Choroid plexus epithelial cell (primary cell): ENCODE results near the gene THSD4.
"Not testable (repeated sequence)": the region's sequence is repeated elsewhere in the genome, so short reads cannot be mapped to it uniquely, and the experiment has no call there.

Experiments used
- DNase-seq: peaks from one replicate; pipeline ENCODE4 v3.0.0-alpha.2; 2010; ENCODE audit warnings: low read depth
- H3K4me3 ChIP-seq: 2 replicates; pipeline ENCODE4 v1.5.1; 2011; ENCODE audit warnings: low read depth, mild to moderate bottlenecking, control low read depth, low read length, moderate library complexity
- CTCF ChIP-seq: conservative IDR thresholded peaks from 2 replicates; pipeline ENCODE4 v1.5.1; 2011; ENCODE audit warnings: low read depth, mild to moderate bottlenecking, control low read depth, inconsistent platforms, low read length, moderate library complexity

THSD4 gene

GRCh38 chr15:71669688-71670087 lies 554.4 kb downstream of the THSD4 start:
- H3K4me3 ChIP-seq: no peak overlapping the region
- TF ChIP-seq CTCF: no peak
- DNase-seq: no peak

GRCh38 chr15:71670222-71670621 lies 555.0 kb downstream of the THSD4 start:
- not testable (repeated sequence) for DNase-seq, H3K4me3 ChIP-seq

DNA sequence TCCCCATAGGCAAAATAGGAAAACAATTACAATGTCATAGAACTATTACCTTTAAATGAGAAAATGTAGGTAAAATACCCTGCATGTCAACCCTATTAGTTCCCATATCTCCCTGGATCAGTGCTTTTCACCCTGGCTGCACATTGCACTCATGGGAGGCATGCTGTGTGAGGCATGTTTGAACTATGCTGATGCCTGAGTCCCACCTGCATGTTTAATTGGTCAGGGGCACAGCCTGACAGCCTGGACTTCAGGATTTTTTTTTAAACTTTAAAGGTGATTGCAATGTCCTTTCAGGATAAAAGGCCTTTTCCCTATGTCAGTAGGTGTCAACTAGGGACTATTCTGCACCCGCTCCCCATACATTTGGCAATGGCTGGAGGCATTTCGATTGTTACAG lies 559.1 kb downstream of the THSD4 start:
- DNase-seq: no peak
- TF ChIP-seq CTCF: no peak
- H3K4me3 ChIP-seq: no peak overlapping the region

GRCh38 chr15:71677352-71677751 lies 562.1 kb downstream of the THSD4 start:
- TF ChIP-seq CTCF: no peak
- DNase-seq: no peak
- no peak overlapping the region for H3K4me3 ChIP-seq

- DNase-seq: no peak
- H3K4me3 ChIP-seq: no peak overlapping the region
- no peak for TF ChIP-seq CTCF
These were observed 562.5 kb downstream of the THSD4 start for GRCh38 chr15:71677766-71678165.

DNA sequence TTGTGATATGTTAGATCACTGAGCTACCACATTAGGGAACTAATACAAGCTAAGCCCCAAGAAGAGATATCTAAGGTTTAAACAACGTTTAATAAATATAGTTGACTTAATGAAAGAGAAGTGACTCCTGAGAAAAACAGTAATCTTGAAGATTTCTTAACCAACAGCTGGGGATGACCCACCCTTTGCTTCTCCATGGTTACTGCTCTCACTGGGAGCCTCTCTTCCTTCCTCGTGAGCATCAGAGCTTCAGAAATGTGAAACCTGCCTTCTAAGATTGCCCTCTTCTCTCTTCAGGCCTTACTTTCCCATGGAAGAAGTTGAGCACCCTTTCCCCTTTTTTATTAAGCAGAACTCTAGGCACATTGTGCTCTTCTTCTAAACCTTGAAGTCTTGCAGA lies 562.9 kb downstream of the THSD4 start:
- DNase-seq: peak; percentile 65
- no peak overlapping the region for H3K4me3 ChIP-seq
- TF ChIP-seq CTCF: no peak

- DNase-seq: no peak
- no peak overlapping the region for H3K4me3 ChIP-seq
- no peak for TF ChIP-seq CTCF
These were observed 563.3 kb downstream of the THSD4 start for GRCh38 chr15:71678605-71679004.
